GM12878 (cell line): ENCODE data around the gene RNU1-2. TPM values are rescaled to one million over a fixed set of nuclear protein-coding genes. Genes with fewer than 3 reads are reported as not detected.
"Not testable (repeated sequence)": the region's sequence is repeated elsewhere in the genome, so short reads cannot be mapped to it uniquely, and the experiment has no call there.

Experiments used
- ATAC-seq: fragments of 200-7000 bp; cut with Tn5 transposase; 3 replicates; pipeline ENCODE4 v1.9.1; 2020; ENCODE audit warnings: mild to moderate bottlenecking, moderate library complexity
- BruUV-seq: library from RNA; stranded (reverse); fragments of 400-500 nt; replicated peaks from 2 replicates; lab custom pipeline; 2021; lab: Mats Ljungman, UMichigan
- CTCF ChIA-PET: fragments of 300-600 bp; sonication (Branson Sonifier 250); formaldehyde crosslinking; extraction: SDS; loops from one replicate; lab custom pipeline; 2021; ENCODE audit warnings: inconsistent platforms; lab: Yijun Ruan, JAX
- POLR2A ChIA-PET: fragments of 350-600 bp; formaldehyde crosslinking; extraction: SDS; loops from one replicate; lab custom pipeline; 2021; ENCODE audit warnings: inconsistent platforms; lab: Charles Lee
- RAD21 ChIA-PET: fragments of 300-600 bp; sonication (Branson Sonifier 250); formaldehyde crosslinking; loops from one replicate; lab custom pipeline; 2023; ENCODE audit warnings: antibody characterized with exemption; ENCODE audit not compliant: unreplicated experiment; lab: Charles Lee
- SMC1A ChIA-PET: fragments of 300-600 bp; sonication (Branson Sonifier 250); formaldehyde crosslinking; loops from one replicate; lab custom pipeline; 2023; ENCODE audit not compliant: unreplicated experiment, uncharacterized antibody; lab: Charles Lee
- DNase-seq: peaks from one replicate; pipeline ENCODE4 v3.0.0-alpha.2; 2011; ENCODE audit warnings: low read depth, low spot score
- FAIRE-seq: peaks from 3 replicates; lab custom pipeline; 2011; peaks lifted over from hg19 to GRCh38; lab: Jason Lieb, UNC
- H2AFZ ChIP-seq: 2 replicates; pipeline ENCODE4 v1.6.0; 2011; ENCODE audit warnings: low read depth, low read length, control low read depth; ENCODE audit not compliant: control insufficient read depth
- H3K27ac ChIP-seq: 2 replicates; pipeline ENCODE4 v1.5.1; 2011; ENCODE audit warnings: control low read depth; ENCODE audit not compliant: control insufficient read depth, insufficient read depth
- H3K27me3 ChIP-seq, 2 experiments: replicated peaks in 1 of 2; 2 replicates each; pipeline versions ENCODE4 v1.6.0 to v1.6.1; 2011; ENCODE audit warnings: low read length in 1 of 2; ENCODE audit not compliant: control insufficient read depth in 2 of 2, insufficient read depth in 2 of 2
- H3K36me3 ChIP-seq, 2 experiments: 2 replicates each; pipeline ENCODE4 v1.5.1; 2011; ENCODE audit warnings: low read length in 1 of 2; ENCODE audit not compliant: control insufficient read depth in 2 of 2, insufficient read depth in 2 of 2
- H3K4me1 ChIP-seq: 2 replicates; pipeline ENCODE4 v1.6.1; 2011; ENCODE audit warnings: mild to moderate bottlenecking, low read length, moderate library complexity, mixed read lengths; ENCODE audit not compliant: control insufficient read depth, insufficient read depth
- H3K4me2 ChIP-seq: 2 replicates; pipeline ENCODE4 v1.6.0; 2011; ENCODE audit warnings: control low read depth; ENCODE audit not compliant: control insufficient read depth, insufficient read depth
- H3K4me3 ChIP-seq: fragments of 200-600 bp; sonication (generic); 2 replicates; pipeline ENCODE4 v1.5.1; 2016
- H3K79me2 ChIP-seq: 2 replicates; pipeline ENCODE4 v1.6.0; 2011; ENCODE audit warnings: low read length; ENCODE audit not compliant: control insufficient read depth, insufficient read depth
- H3K9ac ChIP-seq: 2 replicates; pipeline ENCODE4 v1.8.0; 2011; ENCODE audit warnings: low read length, control low read depth, mixed read lengths; ENCODE audit not compliant: control insufficient read depth, insufficient read depth
- H3K9me3 ChIP-seq: replicated peaks from 3 replicates; pipeline ENCODE4 v1.5.1; 2011; ENCODE audit warnings: mild to moderate bottlenecking, low read length; ENCODE audit not compliant: control insufficient read depth, insufficient read depth
- H4K20me1 ChIP-seq: 2 replicates; pipeline ENCODE4 v1.6.0; 2011; ENCODE audit not compliant: control insufficient read depth, insufficient read depth
- BHLHE40 ChIP-seq, 2 experiments: fragments of 450-650 bp in 1 of 2; IDR thresholded peaks; 2 replicates each; pipeline ENCODE4 v1.6.1; 2011 to 2017; ENCODE audit warnings: low read depth in 2 of 2, borderline replicate concordance in 1 of 2, improper control_type of control experiment in 1 of 2, low read length in 1 of 2, mild to moderate bottlenecking in 1 of 2
- WGBS: methylation state at CpG from one replicate; pipeline ENCODE4 v1.1.6; 2016; ENCODE audit warnings: low lambda C conversion rate; ENCODE audit not compliant: insufficient replicate concordance, insufficient coverage; ENCODE audit errors: missing lambda C conversion rate; 5-methylcytosine and 5-hydroxymethylcytosine counted together
- in situ Hi-C: fragments of 300-500 bp; cut with MboI; formaldehyde crosslinking; loops from 9 replicates; pipeline ENCODE4 v1.14.3; 2018; ENCODE audit warnings: mixed read lengths
- intact Hi-C: fragments of 100-400 bp; cut with micrococcal nuclease; formaldehyde crosslinking; loops from one replicate; pipeline ENCODE4 v1.14.2; 2022; ENCODE audit not compliant: unreplicated experiment
- polyA plus RNA-seq, 11 experiments: library from polyadenylated mRNA; depleted of rRNA in 4 of 11; unstranded in 6 of 11; stranded (reverse) in 5 of 11; fragments of >200 nt; fragmentation: Nextera tagmentation in 4 of 11; fragmentation: Illumina TruSeq in 1 of 11; extraction: Ambion mirVana in 4 of 11; extraction: Trizol in 1 of 11; gene quantifications; 1 replicate in 1 of 11; 2 replicates in 10 of 11; pipeline versions ENCODE4 v1.2.1 to v1.2.3, GENCODE V29; 2011 to 2016; ENCODE audit warnings: inconsistent platforms in 2 of 11, missing spikeins in 2 of 11, low read depth in 1 of 11
- total RNA-seq, 4 experiments: library from RNA; depleted of rRNA in 3 of 4; stranded (reverse); fragments of >200 nt in 3 of 4; fragmentation: Illumina TruSeq in 1 of 4; extraction: Trizol in 1 of 4; gene quantifications; 2 replicates each; pipeline versions ENCODE4 v1.2.1 to v1.2.3, GENCODE V29; 2013 to 2021

Gene RNU1-2
- total and polyA plus RNA-seq, 10 of the 15 experiments (the other 5 are each of a cell fraction or from before 2014, with no cell fraction given) = under 0.01 to 20,946 (median 4.7) TPM; not detected in 2

DNA sequence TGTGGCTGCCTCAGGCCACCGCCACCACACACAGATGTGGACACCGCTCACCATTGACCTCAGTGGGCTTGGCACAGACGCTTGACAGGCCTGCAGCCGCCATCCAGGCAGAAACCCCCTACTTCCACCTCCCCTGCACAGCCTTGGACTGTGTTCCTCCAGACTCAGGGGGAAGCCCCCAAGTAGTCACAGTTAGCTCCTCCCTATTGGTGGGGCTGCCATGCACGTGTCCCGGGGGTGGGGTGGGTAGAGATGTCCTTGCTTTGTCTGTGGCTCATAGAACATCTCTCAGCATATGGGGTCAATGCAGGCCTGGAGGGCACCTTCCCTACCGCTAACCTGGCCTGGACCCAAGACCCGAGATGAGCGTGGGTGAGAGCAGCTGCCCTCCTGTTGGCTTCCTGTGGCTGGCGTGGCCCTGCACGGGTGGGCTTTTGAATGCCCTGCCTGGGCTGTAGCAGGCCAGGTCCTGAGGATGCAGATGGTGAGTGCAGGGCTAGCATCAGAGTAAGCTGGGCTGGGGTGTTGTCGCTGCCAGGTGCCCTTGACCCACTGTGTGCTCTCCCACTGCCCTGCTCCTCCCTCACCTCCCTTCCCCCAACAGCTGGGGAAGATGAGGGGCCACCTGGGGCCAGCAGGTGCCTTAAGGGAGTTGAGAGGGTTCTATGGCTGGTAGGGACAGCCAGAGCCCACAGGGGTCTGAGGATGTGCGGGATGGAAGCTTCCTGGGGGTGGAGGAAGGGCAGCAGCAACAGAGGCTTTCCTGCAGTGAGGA lies 32.1 kb downstream of the RNU1-2 start (continued):
- no peak for TF ChIP-seq BHLHE40 (IDR thresholded peaks at IDR 0.05; ENCODE audit: borderline replicate concordance in 1 of 2, low read depth in 2 of 2, low read length in 1 of 2)
- TF ChIP-seq, all 136 proteins: peak for 0

DNA sequence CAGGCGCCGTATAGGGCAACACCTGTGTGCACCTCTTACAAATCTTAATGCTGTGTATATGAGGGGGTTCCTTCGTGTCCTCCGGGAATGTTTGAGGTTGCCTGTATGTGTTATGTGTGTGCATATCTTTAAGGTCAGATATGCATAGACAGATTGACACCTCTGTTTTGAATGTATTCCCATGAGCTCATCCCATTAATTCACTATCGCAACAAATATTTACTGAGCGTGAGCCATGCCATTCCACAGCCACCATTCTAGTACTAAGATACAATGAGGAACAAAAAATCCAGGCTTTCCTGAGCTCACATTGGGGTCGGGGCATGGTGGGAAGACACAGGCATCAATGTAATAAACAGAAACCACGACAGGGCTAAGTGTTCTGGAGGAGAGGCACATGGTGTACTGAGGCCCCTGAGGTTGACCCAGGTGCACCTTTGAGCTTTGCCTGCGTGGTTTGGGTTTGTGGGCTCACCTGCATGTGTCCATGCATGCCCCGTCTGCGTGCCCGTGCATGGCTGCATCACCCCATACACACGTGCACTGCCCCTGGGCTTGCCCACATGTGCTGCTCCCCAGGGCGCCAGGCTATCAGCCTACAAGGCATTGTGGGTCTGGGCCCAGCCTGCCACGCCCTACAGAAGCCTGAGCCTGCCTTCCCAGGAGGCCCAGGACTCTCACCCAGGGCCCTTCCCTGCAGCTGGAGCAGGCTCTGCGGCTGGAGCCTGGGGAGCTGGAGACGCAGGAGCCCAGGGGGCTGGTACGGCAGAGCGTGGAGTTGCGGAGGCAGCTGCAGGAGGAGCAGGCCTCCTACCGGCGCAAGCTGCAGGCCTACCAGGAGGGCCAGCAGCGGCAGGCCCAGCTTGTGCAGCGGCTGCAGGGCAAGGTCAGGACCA lies 33.6 kb downstream of the RNU1-2 start:
- BruUV-seq, H3K4me2 ChIP-seq, RAD21 ChIA-PET: not testable (repeated sequence)

DNA sequence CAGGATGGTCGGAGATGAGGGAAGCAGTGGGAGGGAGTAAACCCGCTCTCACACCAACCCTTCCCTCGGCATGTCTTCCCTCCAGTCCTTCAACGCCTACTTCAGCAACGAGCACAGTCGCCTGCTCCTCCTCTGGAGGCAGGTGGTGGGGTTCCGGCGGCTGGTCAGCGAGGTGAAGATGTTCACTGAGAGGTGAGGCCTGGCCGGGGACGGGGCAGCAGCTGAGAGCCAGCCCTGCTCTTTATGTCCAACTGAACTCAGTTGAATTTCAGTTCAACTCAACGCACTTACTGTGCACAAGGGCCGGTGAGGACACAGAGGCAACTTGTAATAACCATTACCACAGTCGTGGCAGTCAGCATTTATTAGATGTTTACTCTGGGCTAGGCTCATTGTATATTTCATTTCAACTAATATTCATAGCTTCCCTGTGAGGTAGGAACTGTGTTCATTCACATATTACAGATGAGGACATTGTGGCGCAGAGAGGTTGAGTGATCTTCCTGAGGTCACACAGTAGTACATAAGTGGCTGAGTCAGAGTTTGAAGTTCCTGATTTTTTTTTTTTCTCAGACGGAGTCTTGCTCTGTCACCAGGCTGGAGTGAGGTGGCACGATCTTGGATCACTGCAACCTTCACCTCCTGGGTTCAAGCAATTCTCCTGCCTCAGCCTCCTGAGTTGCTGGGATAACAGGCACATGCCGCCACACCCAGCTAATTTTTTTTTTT lies 35.6 kb downstream of the RNU1-2 start:
- H3K9me3 ChIP-seq, BruUV-seq, RAD21 ChIA-PET, H3K4me3 ChIP-seq, H3K79me2 ChIP-seq, ATAC-seq, H2AFZ ChIP-seq, intact Hi-C loops, H3K36me3 ChIP-seq, DNase-seq, in situ Hi-C loops, H4K20me1 ChIP-seq, SMC1A ChIA-PET, H3K9ac ChIP-seq, H3K4me1 ChIP-seq, FAIRE-seq, H3K4me2 ChIP-seq, CTCF ChIA-PET, H3K27me3 ChIP-seq, H3K27ac ChIP-seq, POLR2A ChIA-PET: not testable (repeated sequence)
- WGBS = 59% methylated on average over 18 of the region's 18 CpGs

More for the DNA sequence above, 33.6 kb downstream of the RNU1-2 start:
- in situ Hi-C loops, H3K4me1 ChIP-seq, H3K36me3 ChIP-seq, H3K27me3 ChIP-seq, H4K20me1 ChIP-seq, H3K79me2 ChIP-seq, H3K4me3 ChIP-seq, DNase-seq, ATAC-seq, H3K9me3 ChIP-seq, FAIRE-seq, POLR2A ChIA-PET, H2AFZ ChIP-seq, intact Hi-C loops, H3K27ac ChIP-seq, CTCF ChIA-PET, H3K9ac ChIP-seq: not testable (repeated sequence)
- 57% methylated on average over 24 of the region's 24 CpGs for WGBS
- SMC1A ChIA-PET = interaction anchor here (0.6 kb wide), 1 partner anchor 308 kb away, joined by 3 read pairs; no protein-coding TSS in a partner anchor

DNA sequence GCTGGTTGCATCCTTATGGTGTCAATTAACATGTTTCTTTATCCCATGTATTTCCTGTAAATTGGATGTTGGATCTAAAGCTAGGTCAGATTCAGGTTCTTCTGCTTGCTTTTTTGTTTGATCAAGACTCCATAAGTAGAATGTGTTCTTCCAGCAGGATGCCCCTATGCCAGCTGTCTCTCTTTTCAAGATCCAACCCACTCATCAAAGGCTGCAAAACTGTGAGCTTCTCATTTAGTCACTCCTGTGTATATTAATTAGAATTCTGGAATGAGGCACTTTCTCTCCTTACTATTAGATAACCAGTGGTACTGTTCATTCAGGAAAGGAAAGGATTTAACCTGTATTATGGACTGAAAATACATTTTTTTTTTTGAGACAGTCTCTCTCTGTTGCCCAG lies 38.2 kb downstream of the RNU1-2 start:
- BruUV-seq, DNase-seq, H3K4me2 ChIP-seq, H3K27ac ChIP-seq, ATAC-seq, H3K79me2 ChIP-seq, H3K27me3 ChIP-seq, H2AFZ ChIP-seq, H3K4me1 ChIP-seq, H3K9ac ChIP-seq, CTCF ChIA-PET, RAD21 ChIA-PET, H3K36me3 ChIP-seq, H3K4me3 ChIP-seq, H3K9me3 ChIP-seq, in situ Hi-C loops, SMC1A ChIA-PET, H4K20me1 ChIP-seq, FAIRE-seq, intact Hi-C loops, POLR2A ChIA-PET: not testable (repeated sequence)
